Non-pigmented ciliary epithelial cell (primary cell): ENCODE measurements around the gene VWA3B.
"Not testable (repeated sequence)": the region's sequence is repeated elsewhere in the genome, so short reads cannot be mapped to it uniquely, and the experiment has no call there.

Experiments used
- DNase-seq: peaks from one replicate; pipeline ENCODE4 v3.0.0-alpha.2; 2010; ENCODE audit warnings: low read depth

The VWA3B gene, protein sequence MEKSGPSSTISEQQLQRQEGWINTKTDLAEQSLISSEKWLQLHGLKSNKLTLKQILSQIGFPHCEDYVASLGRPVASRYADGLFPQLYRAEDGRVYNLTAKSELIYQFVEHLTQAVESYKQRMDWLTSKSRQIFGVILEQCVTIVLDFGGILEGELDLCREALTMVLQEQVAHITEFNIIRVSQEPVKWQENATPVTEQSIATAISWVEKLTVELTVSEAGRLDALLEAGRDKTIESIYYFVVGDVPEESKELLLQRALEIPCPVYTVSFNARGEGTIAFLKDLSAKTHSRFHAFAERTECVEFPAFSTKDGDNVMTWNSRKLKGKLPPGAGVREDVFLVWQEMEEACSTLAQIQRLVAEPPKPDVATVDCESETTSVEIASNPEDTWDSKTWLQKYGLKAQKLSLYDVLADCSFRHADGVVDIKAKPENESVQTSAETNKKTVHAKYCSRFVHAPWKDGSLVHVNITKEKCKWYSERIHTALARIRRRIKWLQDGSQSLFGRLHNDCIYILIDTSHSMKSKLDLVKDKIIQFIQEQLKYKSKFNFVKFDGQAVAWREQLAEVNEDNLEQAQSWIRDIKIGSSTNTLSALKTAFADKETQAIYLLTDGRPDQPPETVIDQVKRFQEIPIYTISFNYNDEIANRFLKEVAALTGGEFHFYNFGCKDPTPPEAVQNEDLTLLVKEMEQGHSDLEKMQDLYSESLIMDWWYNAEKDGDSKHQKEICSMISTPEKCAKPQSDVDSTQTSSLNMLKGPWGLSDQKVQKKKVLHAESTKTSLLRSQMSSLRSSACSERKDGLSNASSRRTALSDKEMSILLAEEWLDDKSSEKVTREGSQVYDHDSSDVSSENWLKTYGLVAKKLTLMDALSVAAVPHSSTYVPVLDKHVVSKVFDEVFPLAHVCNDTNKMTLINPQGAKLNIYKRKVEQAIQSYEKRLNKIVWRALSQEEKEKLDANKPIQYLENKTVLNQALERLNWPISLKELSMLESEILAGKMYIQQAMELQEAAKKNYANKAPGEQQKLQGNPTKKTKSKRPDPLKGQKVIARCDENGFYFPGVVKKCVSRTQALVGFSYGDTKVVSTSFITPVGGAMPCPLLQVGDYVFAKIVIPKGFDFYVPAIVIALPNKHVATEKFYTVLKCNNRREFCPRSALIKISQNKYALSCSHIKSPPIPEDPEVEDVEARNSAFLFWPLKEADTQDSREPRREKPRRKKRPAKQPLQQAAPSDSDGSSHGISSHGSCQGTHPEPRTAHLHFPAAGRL (N-terminal part only)

DNA sequence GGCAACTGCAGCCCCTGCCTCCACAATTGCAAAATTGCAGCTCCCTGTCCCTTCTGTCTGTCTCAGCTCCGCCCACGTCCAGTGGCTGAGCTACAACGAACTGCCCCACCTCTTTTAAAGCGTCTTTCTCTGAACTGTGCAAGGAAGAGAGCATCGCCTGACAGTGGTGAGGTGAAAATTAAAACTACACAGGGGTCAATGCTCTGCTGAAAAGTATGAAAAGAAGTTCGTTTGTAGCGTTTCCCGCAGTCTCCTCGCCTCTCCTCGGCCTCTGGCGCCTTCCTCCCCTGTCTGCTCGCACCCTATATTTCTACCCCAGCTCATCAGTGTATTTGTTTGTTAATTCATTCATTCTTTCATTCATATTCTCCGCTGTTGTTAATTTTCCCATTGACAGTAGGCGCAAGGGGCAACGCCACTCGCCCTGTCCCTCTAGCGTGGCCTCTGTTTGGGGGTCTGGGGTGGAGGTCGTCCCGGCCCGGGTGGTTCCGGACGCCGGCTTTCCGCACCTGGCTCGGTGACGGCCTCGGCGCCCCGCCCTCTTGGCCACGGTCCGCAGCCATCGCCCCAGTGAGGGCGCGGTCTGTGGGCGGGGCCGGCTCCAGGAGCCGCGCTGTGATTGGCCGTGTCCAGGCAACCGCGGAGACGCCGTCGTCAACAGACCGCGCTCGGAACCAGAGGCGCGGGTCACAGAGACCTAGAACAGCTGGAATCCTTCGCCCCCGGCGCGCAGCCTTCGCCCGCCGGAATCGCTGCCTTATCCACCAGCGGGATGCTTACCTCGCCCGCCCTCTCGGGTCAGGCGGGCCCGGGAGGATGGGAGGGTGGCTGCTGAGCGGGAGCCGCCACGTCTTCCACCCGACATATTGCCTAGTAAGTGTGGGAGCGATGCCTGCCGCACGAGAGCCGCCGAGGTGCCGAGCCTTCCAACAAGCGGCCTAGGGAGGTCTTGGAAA lies at the start of gene VWA3B:
VWA3B (plus strand) TSS at position 677 of the 956 bp plus-strand sequence. CDS start 5,926 bp downstream, outside the sequence.
- DNase-seq = no peak

DNA sequence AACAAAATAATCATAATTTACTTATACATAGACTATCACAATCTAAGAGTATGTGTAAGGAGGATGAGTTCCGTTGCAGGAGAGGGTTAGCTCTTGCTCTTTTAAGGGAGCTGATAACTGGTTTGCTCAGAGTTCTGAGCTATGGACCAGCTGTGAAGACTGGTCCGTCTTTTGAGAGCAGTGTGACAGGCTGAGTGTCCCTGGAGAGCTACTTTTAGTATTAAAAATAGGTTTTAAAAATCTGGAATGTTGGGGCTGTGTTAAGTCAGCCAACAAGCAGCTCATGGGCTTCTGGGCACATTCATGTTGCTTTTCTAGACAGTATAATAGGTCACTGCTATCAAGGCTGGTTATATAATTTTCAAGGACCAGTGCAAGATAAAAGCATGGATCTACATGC lies 49.8 kb upstream of the VWA3B start:
- DNase-seq = no peak

DNA sequence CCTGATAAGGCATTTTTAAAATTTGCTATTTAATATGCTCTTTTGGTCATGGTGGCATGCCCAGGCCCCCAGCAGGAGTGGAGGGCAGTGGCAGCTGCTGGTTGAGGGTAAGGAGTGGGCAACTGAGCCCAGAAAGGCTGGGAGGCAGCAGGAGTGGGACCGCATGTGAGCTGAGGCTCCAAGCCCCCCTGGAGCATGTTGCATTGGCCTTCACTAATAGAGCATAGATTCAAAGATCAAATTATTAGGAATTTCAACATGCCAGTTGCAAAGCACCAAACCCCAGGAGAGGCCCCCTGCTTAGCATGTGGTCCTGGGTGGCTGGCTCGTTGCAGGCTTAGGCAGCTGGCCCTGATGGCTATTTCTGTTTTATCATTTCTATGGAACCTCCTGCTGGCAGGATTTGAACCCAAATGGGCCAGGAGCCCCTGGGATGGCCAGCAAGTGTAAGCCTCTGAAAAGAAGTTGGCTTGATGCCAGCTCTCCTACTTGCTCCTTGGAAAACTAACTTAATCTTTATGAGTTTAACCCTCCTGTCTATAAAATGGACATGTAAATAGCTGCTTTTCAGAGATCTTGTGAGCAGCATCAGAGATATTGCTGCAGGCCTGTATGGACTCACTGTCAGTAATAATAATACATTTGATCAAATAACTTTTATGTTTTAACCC lies 49.2 kb upstream of the VWA3B start:
- DNase-seq = no peak

DNA sequence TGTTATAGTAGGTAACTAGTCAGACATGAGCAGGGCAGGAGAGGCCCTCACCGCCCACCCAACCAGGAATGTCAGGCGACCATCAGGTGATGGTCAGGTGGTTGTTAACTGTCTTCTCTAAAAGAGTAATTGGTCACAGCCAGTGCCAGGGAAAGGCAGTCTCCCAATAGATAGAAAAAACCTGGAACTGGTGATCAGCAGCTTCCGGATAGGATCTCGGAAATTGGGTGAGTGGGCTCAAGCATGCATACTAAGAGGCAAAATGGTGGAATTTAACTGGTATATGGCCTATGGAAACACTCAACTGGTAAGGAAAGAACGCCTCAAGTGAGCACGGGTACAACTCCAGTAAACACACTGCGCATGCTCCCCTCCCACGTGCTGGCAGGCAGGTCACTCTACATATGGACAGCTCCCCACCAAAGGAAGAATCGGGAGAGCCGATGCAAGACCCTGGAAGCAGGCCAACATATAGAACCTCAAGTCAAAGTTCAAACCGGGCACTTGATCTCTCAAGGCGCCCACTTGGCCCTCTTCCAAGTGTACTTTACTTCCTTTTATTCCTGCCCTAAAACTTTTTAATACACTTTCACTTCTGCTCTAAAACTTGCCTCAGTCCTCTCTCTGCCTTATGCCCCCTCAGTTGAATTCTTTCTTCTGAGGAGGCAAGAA lies 47.7 kb upstream of the VWA3B start:
- no peak for DNase-seq

DNA sequence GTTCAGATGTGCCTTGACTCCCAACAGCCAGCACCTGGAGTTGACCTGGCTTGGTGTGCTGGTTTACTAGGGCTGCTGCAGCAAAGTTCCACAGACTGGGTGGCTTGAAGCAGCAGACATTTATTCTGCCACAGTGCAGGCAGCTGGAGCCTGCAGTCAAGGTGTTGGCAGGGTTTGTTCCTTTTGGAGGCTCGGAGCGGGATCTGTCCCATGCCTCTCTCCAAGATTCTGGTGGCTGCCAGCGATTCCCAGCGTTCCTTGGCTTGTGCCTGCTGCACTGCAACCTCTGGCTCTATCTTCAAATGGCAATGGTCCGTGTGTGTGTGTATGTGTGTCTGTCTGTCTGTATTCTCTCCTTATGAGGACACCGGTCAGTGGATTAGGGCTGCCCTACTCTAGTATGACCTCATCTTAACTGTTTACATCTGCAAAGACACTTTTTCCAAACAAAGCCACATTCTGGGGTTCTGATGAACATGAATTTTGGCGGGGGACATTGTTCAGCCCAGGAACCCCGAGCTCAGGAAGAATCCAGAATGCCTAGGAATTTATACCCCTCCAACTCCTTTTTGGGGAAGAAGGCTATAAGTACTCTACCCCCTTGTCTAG lies 46.5 kb upstream of the VWA3B start:
- DNase-seq = no peak

DNA sequence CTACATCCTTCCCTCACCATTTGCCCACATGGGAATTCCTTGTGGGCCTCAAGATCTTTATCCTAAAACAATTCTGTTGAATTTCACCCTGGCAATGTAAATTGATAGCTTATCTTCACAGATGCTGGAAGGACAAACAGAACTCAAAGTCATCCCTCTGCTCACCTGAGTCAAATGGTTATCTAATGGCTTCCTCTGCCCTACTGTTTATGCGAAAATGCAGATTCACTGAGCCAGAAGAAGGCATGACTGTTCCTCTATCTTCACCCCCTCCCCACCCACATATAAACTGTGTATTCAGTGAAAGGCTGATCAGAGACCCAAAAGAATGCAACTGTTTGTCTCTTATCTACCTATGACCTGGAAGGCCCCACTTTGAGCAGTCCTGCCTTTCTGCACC lies 43.9 kb upstream of the VWA3B start:
- DNase-seq = no peak

DNA sequence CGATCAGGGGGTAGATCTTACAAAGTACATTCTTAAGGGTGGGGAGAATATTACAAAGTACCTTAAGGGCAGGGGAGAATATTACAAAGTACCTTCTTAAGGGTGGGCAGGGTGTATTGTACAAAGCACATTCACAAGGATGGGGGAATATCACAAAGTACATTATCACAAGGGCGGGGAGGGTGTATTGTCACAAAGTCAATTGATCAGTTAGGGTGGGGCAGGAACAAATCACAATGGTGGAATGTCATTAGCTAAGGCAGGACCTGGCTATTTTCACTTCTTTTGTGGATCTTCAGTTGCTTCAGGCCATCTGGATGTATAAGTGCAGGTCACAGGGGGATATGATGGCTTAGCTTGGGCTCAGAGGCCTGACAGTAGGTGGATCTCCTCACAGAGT lies 42.2 kb upstream of the VWA3B start:
- DNase-seq = not testable (repeated sequence)

DNA sequence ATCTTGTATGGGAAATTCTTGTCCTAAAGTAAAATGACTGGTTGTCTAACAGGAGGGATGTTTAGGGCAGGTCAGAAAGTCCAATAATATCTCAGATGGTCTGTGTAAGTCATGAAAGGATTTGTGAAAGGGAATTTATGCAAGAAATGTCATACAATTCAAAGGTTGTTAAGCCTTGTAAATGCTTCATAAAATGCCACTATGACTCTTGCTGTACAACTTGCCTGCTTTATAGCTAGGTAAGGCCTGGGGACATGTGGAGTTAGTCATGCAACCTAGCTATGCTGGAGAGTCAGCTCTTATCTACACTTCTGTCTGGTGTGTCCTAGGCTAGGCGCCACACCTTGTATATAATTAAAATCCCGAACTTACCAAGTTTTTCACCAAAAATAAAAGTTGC lies 36.9 kb upstream of the VWA3B start:
- DNase-seq = no peak

DNA sequence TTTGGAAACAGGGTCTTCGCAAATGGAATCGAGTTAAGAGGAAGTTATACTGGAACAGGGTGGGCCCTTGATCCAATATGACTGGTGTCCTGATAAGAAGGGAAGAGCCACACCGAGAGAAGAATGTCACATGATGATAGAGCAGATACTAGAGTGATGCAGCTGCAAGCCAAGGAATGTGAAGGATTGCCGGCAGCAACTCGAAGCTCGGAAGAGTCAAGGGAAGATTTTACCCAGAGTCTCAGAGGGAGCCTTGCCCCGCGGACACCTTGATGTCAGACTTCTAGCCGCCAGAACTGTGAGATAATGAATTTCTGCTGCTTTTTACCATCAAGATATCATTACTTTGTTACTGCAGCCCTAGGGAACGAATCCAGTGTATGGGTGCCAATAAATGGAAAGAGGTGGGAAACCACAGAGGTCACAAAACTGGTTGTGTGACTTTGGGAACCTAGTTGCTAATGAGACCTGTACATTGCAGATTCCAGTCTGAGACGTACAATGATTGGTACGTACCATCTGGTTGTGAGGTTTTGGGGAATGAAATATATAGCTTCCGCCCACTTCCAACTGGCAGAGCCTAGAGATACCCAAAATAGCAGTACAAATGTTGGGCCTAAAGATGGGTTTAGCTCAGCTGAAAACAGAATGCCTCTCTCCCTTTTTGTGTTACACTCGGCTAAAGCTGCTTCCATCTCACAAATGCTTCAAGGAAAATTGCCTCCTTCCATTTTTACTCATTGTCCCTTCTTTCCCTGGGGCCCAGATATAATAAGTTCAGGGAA lies 28.6 kb upstream of the VWA3B start:
- DNase-seq = no peak

DNA sequence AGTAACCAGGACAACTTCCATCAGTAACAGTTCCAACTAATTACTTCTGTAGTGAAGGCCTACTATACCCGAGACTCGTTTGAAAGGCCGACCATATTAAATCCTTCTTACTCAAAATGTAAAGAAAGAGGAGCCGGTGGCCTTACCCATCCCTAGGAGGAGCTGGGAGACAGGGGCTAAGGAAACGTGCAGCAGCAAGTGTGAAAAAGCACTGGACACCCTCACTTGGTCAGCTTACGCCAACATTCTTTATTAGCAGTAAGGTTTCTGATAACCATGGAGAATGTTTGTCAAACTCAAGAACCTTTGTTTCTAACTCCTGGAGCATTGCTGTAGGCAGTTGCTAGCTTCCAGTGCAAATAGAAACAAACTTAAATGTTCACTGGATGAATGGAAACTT lies 26.7 kb upstream of the VWA3B start:
- DNase-seq = no peak

DNA sequence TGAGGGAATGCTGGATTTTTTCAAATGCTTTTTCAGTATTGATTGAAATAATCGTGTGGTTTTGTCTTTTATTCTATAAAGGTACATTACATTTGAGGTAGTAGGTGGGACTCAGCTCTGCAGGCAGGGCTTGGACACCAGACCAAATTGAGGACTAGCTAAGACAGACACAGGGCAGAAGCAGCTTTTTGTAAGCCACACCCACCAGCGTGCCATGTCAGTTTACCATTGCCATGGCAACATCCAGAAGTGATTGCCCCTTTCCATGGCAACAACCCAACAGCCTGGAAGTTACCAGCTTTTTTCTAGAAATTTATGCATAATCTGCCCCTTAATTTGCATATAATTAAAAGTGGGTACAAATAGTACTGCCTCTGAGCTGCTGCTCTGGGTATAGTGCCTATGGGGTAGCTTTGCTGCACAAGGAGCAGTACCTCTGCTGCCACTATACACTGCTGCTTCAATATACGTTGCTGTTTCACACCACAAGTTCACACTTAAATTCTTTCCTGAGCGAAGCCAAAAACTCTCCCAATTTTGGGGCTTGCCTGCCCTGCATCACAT lies 23.6 kb upstream of the VWA3B start:
- no peak for DNase-seq

DNA sequence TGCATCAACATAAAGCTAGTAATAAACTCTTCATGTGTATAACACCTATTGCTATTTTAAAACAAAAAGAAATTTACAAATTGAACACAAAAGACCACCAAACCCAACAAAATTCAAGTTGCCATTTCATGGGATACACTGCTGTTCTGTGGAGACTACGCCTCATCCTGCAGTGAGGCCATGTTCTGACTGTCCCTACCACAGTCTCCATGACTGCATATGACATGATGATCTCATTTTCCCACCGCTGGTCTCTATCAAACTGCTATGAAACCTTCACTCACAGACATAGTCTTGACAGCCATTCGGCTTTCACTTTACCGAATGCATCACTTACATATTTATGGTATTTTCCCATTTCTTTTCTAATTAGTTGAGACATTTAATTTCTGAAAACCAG lies 21.2 kb upstream of the VWA3B start:
- no peak for DNase-seq

DNA sequence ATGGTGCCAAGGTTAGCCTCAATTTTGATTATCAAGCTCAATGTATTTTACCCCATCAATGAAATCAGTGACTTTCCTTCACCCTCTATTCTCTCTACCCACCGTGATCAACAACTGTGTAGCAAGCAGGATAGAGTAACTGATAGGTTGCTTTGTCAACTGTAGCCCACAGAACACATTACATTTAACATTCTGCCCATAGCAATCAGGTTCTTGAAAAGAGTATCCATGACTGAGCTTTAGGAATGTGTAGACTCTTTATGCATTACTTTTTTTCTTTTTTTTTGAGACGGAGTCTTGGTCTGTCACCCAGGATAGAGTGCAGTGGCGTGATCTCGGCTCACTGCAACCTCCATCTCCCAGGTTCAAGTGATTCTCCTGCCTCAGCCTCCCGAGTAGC lies 19.8 kb upstream of the VWA3B start:
- DNase-seq = no peak

DNA sequence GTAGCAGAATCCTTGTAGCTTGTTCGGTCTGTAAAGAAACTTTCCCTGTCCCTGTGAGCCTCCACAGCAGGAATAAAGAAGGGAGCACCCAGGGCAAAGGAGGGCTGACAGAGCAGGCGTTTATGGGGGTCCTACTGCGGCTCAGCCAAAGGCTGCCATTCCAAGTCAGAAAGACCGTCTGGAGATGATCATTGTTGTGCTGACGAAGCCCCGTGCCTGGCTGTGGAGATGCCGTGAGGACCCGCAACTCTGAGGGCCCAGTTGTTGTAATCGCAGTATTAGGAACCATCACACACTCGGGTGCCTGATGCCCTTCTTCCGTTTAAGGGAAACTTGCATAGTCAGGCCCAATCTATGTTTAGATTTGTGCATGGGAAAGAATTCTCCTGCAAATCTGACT lies 16.9 kb upstream of the VWA3B start:
- no peak for DNase-seq

DNA sequence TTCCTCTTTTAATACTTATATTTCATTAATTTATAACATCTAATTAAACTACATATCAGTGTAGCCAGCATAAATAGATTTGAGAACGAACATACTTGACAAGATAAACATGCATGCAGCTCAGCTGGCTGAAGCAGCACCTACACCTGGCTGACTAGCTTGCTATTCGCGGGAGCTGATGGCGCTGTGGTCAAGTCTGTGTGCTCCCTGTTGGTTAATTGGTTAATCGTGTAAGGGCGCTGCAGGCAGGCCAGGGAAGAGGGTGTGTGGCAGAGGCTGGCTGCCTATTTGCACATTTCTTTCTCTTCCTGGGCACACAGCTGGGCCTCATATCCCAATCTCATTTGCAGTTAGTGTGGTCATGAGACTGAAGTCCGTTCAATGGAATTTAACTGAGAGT lies 14.5 kb upstream of the VWA3B start:
- DNase-seq = no peak

DNA sequence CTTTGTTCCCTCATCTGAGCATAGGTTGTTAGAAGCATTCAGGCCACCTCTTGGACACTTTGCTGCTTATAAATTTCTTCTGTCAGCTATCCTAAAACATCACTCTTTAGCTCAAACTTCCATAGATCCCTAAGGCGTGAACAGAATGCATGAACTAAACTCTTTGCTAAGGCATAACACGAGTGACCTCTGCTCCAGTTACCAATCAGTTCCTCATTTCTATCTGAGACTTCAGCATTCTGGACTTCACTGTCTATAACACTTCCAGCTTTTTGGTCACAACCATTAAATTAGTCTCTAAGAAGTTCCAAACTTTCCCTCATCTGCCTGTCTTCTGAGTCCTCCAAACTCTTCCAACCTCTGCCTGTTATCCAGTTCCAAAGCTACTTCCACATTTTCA lies 8.3 kb upstream of the VWA3B start:
- DNase-seq = no peak

DNA sequence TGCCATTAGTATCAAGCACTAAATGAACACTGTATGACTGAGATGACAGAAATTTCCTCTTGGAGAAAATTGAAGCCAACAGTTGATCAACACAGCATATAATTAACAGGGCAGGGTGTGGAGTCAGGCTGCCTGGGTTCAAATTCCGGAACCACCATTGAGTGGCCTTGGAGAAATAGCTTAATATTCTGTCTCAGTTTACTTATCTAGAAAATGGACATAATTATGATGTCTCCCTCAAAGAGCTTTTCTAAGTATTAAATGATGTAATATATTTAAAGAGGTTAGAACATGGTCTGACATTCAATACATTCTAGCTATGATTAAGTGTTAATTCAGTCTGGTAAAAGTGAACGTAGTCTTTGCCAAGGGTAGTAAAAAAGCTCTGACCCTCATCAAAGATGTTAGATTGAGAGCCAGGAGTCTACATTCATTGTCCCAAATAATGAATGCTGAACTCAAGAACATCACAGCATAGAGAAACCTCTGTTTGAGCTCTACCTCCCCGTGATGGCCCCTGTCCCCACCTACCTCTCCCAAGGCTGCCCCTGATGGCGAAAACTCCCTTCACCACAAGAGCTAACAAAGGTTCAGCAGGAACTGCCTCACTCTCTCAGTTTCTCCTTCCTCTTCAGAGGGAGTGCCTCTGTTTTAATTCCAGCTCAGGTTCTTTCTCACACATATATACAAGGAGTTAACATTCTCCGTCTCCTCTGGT lies 2.7 kb upstream of the VWA3B start:
- DNase-seq = no peak

DNA sequence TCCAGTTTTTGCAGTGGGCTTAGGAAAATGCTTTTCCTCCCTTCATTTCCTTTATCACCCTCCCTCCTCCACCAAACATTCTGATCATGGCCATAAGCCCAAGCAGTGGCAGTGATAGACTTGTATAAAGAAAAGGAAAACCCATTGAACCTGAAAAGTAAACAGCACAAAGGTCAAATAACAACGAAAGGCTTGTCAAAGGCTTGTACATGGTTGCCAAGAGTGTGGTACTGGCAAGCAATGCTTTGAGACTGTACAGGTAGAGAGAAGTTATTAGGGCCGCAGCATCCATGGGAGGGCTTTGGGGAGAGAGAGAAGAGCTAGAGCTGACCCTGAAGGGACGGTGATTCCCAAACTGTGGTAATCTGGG lies 2.1 kb upstream of the VWA3B start:
- no peak for DNase-seq
